Fibroblast of lung (primary cell): ENCODE data around the gene DOLPP1.

Experiments used
- CTCF ChIP-seq, 2 donors: IDR thresholded peaks in 1 of 2; conservative IDR thresholded peaks in 1 of 2; 1 replicate in 1 of 2; 2 replicates in 1 of 2; pipeline ENCODE4 v1.5.1; 2011 to 2012; ENCODE audit warnings: low read length in 2 of 2, control low read depth in 1 of 2, inconsistent platforms in 1 of 2, low read depth in 1 of 2, mild to moderate bottlenecking in 1 of 2
- EZH2 ChIP-seq: IDR thresholded peaks from 2 replicates; pipeline ENCODE4 v1.5.1; 2012; ENCODE audit warnings: low read length, control low read depth, mild to moderate bottlenecking; ENCODE audit errors: missing control alignments

GRCh38 chr9:129037767-129038098, 43.2 kb upstream of the DOLPP1 start:
- no peak for TF ChIP-seq CTCF (conservative IDR thresholded peaks at IDR 0.05 in 1 of 2, IDR thresholded peaks at IDR 0.05 in 1 of 2; ENCODE audit: low read depth in 1 of 2, low read length in 2 of 2)
- TF ChIP-seq EZH2, result no peak
